OCI-LY7 (cell line): ENCODE results near the gene KIF21B. TPM values are rescaled to one million over a fixed set of nuclear protein-coding genes. Genes with fewer than 3 reads are reported as not detected.
A peak's percentile ranks its signal among the peaks of the same experiment; 100 is the strongest.

Source experiments
- BruUV-seq: library from RNA; stranded (reverse); fragments of 400-500 nt; replicated peaks from 2 replicates; lab custom pipeline; 2021; lab: Mats Ljungman, UMichigan
- CTCF ChIA-PET: fragments of 300-600 bp; sonication (Branson Sonifier 250); formaldehyde crosslinking; loops from one replicate; lab custom pipeline; 2022; ENCODE audit warnings: antibody characterized with exemption; ENCODE audit not compliant: unreplicated experiment; lab: Charles Lee
- POLR2A ChIA-PET: fragments of 300-600 bp; sonication (Branson Sonifier 250); formaldehyde crosslinking; loops from one replicate; lab custom pipeline; 2022; ENCODE audit warnings: antibody characterized with exemption; lab: Charles Lee
- DNase-seq: peaks from one replicate; pipeline ENCODE4 v3.0.0-alpha.2; 2015; ENCODE audit warnings: low spot score
- H2AFZ ChIP-seq: fragments of 200-600 bp; sonication (generic), shearing (Covaris generic); 2 replicates; pipeline ENCODE4 v1.6.1; 2014; ENCODE audit warnings: mild to moderate bottlenecking, antibody characterized with exemption, low read length, moderate library complexity
- H3K27ac ChIP-seq: fragments of 200-600 bp; sonication (generic); 2 replicates; pipeline ENCODE4 v1.5.1; 2014; ENCODE audit warnings: mixed run types, low read depth, mild to moderate bottlenecking, moderate library complexity, low read length, inconsistent platforms; ENCODE audit not compliant: poor library complexity, severe bottlenecking
- H3K36me3 ChIP-seq: fragments of 200-600 bp; sonication (generic); 2 replicates; pipeline ENCODE4 v1.6.1; 2014; ENCODE audit warnings: mild to moderate bottlenecking, antibody characterized with exemption, low read length, moderate library complexity, mixed read lengths; ENCODE audit not compliant: insufficient read depth
- H3K4me1 ChIP-seq: fragments of 200-600 bp; sonication (generic); 2 replicates; pipeline ENCODE4 v1.5.1; 2014; ENCODE audit warnings: mild to moderate bottlenecking, low read length; ENCODE audit not compliant: insufficient read depth, poor library complexity, severe bottlenecking
- H3K4me2 ChIP-seq: fragments of 200-600 bp; sonication (generic); 2 replicates; pipeline ENCODE4 v1.6.1; 2014; ENCODE audit warnings: mild to moderate bottlenecking, low read length
- H3K4me3 ChIP-seq: fragments of 200-600 bp; sonication (generic); 2 replicates; pipeline ENCODE4 v1.5.1; 2014; ENCODE audit warnings: mild to moderate bottlenecking, low read depth, low read length; ENCODE audit not compliant: poor library complexity, severe bottlenecking
- H3K79me2 ChIP-seq: fragments of 200-600 bp; sonication (generic); 2 replicates; pipeline ENCODE4 v1.6.1; 2016; ENCODE audit warnings: low read depth, mild to moderate bottlenecking, low read length, moderate library complexity, mixed read lengths; ENCODE audit not compliant: insufficient read depth
- H3K9me2 ChIP-seq: fragments of 200-600 bp; sonication (generic); 2 replicates; pipeline ENCODE4 v1.6.1; 2016; ENCODE audit warnings: mild to moderate bottlenecking, low read length, mixed read lengths; ENCODE audit not compliant: insufficient read depth
- H3K9me3 ChIP-seq: fragments of 200-600 bp; sonication (generic); 2 replicates; pipeline ENCODE4 v1.6.1; 2014; ENCODE audit warnings: mild to moderate bottlenecking, mixed run types, low read length, mixed read lengths
- H4K20me1 ChIP-seq: fragments of 200-600 bp; sonication (generic); 2 replicates; pipeline ENCODE4 v1.6.1; 2014; ENCODE audit warnings: mild to moderate bottlenecking, antibody characterized with exemption, low read length, moderate library complexity, mixed read lengths; ENCODE audit not compliant: insufficient read depth
- EZH2phosphoT487 ChIP-seq: fragments of 200-600 bp; sonication (generic); IDR thresholded peaks from 2 replicates; pipeline ENCODE4 v1.6.1; 2018; ENCODE audit warnings: low read depth, borderline replicate concordance, mild to moderate bottlenecking, mixed run types, antibody characterized with exemption, low read length, moderate library complexity, mixed read lengths
- intact Hi-C: fragments of 100-400 bp; cut with micrococcal nuclease; formaldehyde crosslinking; loops from one replicate; pipeline ENCODE4 v1.10.0; 2022; ENCODE audit not compliant: unreplicated experiment
- total RNA-seq, 2 experiments: library from RNA; depleted of rRNA in 1 of 2; stranded (reverse); fragments of >200 nt in 1 of 2; shearing (Covaris generic) in 1 of 2; gene quantifications; 2 replicates each; pipeline ENCODE4 v1.2.3, GENCODE V29; 2014 to 2022
- TF ChIP-seq, protein P1 (sequence below): fragments of 200-600 bp; sonication (generic); conservative IDR thresholded peaks from 2 replicates; pipeline ENCODE4 v1.5.1; 2014; ENCODE audit warnings: mild to moderate bottlenecking, antibody characterized with exemption, low read length, moderate library complexity, mixed read lengths

The KIF21B gene
- total RNA-seq, 2 experiments from 2014 or later, result 30.5 to 65.7 TPM

DNA sequence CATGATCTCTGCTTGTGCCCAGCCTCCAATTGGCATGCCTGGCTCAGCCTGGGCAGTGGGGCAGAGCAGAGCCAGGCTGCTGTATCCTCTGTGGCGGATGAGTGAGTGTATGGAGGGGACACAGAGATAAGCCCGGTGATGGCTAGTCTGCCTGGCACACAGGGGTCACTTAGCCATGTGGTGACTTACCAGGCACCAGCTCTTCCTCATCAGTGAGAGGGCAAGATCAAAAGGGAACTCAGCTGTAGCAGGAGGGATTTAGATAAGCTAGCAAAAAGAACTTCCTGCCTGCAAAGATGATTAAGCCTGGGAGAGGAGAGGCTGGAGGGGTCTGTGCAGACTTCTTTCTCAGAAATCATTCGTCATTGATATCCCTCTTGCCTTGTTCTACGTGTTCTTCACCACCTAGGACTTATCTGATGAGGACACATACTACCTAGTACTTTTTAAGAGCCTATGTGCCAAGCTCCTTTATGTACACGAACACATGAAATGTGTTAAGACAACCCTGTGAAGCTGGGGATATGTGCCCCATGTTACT, 7.9 kb downstream of the KIF21B start:
- no TSS peak for BruUV-seq
- intact Hi-C loops, result no loop called here
- H3K4me1 ChIP-seq, result peaks cover 59% of the 10 kb centered on the region

DNA sequence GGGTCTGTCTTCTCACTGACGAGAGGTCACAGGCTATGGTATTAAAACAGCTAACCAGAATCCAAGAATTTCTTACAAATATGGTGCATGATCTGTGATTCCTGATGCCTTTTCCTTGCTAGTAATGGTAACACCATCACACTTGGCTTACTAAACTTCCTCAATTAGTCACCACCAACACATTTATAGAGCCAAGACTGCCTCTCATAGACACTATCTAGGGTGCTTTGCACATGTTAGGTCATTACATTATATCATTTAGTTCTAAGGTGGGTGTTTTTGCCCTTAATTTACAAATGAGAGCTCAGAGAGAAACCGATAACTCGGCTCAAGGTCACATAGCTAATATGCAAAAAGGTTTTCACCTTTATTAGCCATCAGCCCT, 8.7 kb downstream of the KIF21B start:
- no peaks in the 10 kb centered on the region for H3K9me2 ChIP-seq

More for the DNA sequence above, 7.9 kb downstream of the KIF21B start:
- H4K20me1 ChIP-seq, result no peaks in the 10 kb centered on the region
- H3K9me3 ChIP-seq, result no peaks in the 10 kb centered on the region
- H3K27ac ChIP-seq, result no peak overlapping the region
- no peaks in the 10 kb centered on the region for H3K36me3 ChIP-seq
- H3K79me2 ChIP-seq, result peaks cover 18% of the 10 kb centered on the region
- H2AFZ ChIP-seq, result no peak overlapping the region
- ChIA-PET POLR2A (interaction anchor here (0.8 to 1.5 kb wide), 5 partner anchors 9 to 677 kb away, joined by 3 to 8 read pairs (median 3); partner anchors contain the start of gene DDX59), CTCF (interaction anchor here (0.6 to 1.3 kb wide), 4 partner anchors 9 to 36 kb away, joined by 3 to 12 read pairs (median 6); no protein-coding TSS in a partner anchor)
- TF ChIP-seq EZH2phosphoT487, result no peak
- TF ChIP-seq, protein P1, sequence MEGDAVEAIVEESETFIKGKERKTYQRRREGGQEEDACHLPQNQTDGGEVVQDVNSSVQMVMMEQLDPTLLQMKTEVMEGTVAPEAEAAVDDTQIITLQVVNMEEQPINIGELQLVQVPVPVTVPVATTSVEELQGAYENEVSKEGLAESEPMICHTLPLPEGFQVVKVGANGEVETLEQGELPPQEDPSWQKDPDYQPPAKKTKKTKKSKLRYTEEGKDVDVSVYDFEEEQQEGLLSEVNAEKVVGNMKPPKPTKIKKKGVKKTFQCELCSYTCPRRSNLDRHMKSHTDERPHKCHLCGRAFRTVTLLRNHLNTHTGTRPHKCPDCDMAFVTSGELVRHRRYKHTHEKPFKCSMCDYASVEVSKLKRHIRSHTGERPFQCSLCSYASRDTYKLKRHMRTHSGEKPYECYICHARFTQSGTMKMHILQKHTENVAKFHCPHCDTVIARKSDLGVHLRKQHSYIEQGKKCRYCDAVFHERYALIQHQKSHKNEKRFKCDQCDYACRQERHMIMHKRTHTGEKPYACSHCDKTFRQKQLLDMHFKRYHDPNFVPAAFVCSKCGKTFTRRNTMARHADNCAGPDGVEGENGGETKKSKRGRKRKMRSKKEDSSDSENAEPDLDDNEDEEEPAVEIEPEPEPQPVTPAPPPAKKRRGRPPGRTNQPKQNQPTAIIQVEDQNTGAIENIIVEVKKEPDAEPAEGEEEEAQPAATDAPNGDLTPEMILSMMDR, result no peak
- H3K4me3 ChIP-seq, result no peak overlapping the region
- 0 out of 2 replicates have a peak overlapping the region, but pooled peaks have one; percentile 12 for H3K4me2 ChIP-seq
- no peaks in the 10 kb centered on the region for H3K9me2 ChIP-seq
- peak; percentile 15 for DNase-seq

More for the DNA sequence above, 8.7 kb downstream of the KIF21B start:
- intact Hi-C loops, result no loop called here
- H2AFZ ChIP-seq, result no peak overlapping the region
- H3K4me3 ChIP-seq, result no peak overlapping the region
- ChIA-PET POLR2A (interaction anchor here (0.5 to 1.5 kb wide), 4 partner anchors 10 to 1104 kb away, joined by 3 to 8 read pairs (median 4); no protein-coding TSS in a partner anchor), CTCF (interaction anchor here (1.3 kb wide), 2 partner anchors 11 to 35 kb away, joined by 7 to 12 read pairs; no protein-coding TSS in a partner anchor)
- H3K27ac ChIP-seq, result no peak overlapping the region
- no peaks in the 10 kb centered on the region for H4K20me1 ChIP-seq
- no peaks in the 10 kb centered on the region for H3K36me3 ChIP-seq
- H3K4me1 ChIP-seq, result peaks cover 51% of the 10 kb centered on the region
- DNase-seq, result no peak
- no peak overlapping the region for H3K4me2 ChIP-seq
- peaks cover 16% of the 10 kb centered on the region for H3K79me2 ChIP-seq
- BruUV-seq, result no TSS peak
- TF ChIP-seq, protein P1, result no peak
- no peak for TF ChIP-seq EZH2phosphoT487
- no peaks in the 10 kb centered on the region for H3K9me3 ChIP-seq
